Muscle of leg (tissue), 11 donors: Measurements from ENCODE around the gene ZNF362. TPM values are rescaled to one million over a fixed set of nuclear protein-coding genes. Genes with fewer than 3 reads are reported as not detected.

ENCODE experiments used
- DNase-seq: peaks from one replicate; pipeline ENCODE4 v3.0.0; 2013
- H3K27ac ChIP-seq: one replicate; pipeline ENCODE4 v1.5.1; 2013; ENCODE audit warnings: mild to moderate bottlenecking, low read length, control low read depth
- H3K27me3 ChIP-seq: one replicate; pipeline ENCODE4 v1.6.1; 2013; ENCODE audit warnings: low read length; ENCODE audit not compliant: control insufficient read depth, insufficient read depth
- H3K36me3 ChIP-seq: one replicate; pipeline ENCODE4 v1.6.1; 2013; ENCODE audit warnings: low read length; ENCODE audit not compliant: control insufficient read depth, insufficient read depth
- H3K4me1 ChIP-seq: one replicate; pipeline ENCODE4 v1.6.1; 2013; ENCODE audit warnings: low read length; ENCODE audit not compliant: control insufficient read depth, insufficient read depth
- H3K4me3 ChIP-seq: one replicate; pipeline ENCODE4 v1.5.1; 2013; ENCODE audit warnings: low read length, control low read depth
- H3K9me3 ChIP-seq: replicated peaks from 2 replicates; pipeline ENCODE4 v1.6.1; 2013; ENCODE audit warnings: low read depth, low read length; ENCODE audit not compliant: control insufficient read depth
- WGBS: methylation state at CpG from one replicate; pipeline ENCODE4 v1.1.5; 2013; ENCODE audit warnings: missing lambda C conversion rate; ENCODE audit not compliant: insufficient coverage; 5-methylcytosine and 5-hydroxymethylcytosine counted together
- polyA plus RNA-seq, 8 donors: library from polyadenylated mRNA; unstranded; fragments of 120-200 nt; gene quantifications; one replicate each; pipeline versions ENCODE4 v1.2.1 to v1.2.3, GENCODE V29; 2013; ENCODE audit warnings: inconsistent platforms in 1 of 8, low replicate concordance in 1 of 8; ENCODE audit not compliant: insufficient read length in 8 of 8, insufficient read depth in 1 of 8
- total RNA-seq: library from RNA; stranded (reverse); fragments of 120-200 nt; gene quantifications from one replicate; pipeline ENCODE4 v1.2.4, GENCODE V29; 2013

The ZNF362 gene
- total and polyA plus RNA-seq, 9 donors = 16.1 to 44.1 (median 36.0) TPM

- no peak overlapping the region for H3K27ac ChIP-seq
- H3K4me3 ChIP-seq = no peak overlapping the region
- peaks cover 54% of the 10 kb centered on the region for H3K36me3 ChIP-seq
- 67% methylated on average over 3 of the region's 3 CpGs for WGBS
- DNase-seq = no peak
- no peaks in the 10 kb centered on the region for H3K9me3 ChIP-seq
- H3K4me1 ChIP-seq = peaks cover 16% of the 10 kb centered on the region
- no peaks in the 10 kb centered on the region for H3K27me3 ChIP-seq
Measured at GRCh38 chr1:33272509-33272908, 16.2 kb downstream of the ZNF362 start.

- Histone ChIP-seq H3K27me3 (no peaks in the 10 kb centered on the region), H3K4me1 (peaks cover 16% of the 10 kb centered on the region)
Measured at GRCh38 chr1:33272930-33273329, 16.6 kb downstream of the ZNF362 start.

GRCh38 chr1:33273406-33273805 lies 17.1 kb downstream of the ZNF362 start:
- Histone ChIP-seq H3K27ac (no peak overlapping the region), H3K4me3 (no peak overlapping the region), H3K27me3 (no peaks in the 10 kb centered on the region), H3K4me1 (peaks cover 14% of the 10 kb centered on the region), H3K9me3 (no peaks in the 10 kb centered on the region), H3K36me3 (peaks cover 59% of the 10 kb centered on the region)
- WGBS = no CpG with 5 or more reads among the region's 3 CpGs
- no peak for DNase-seq

More at GRCh38 chr1:33272930-33273329, 16.6 kb downstream of the ZNF362 start:
- Histone ChIP-seq H3K9me3 (no peaks in the 10 kb centered on the region), H3K4me3 (no peak overlapping the region), H3K27ac (no peak overlapping the region), H3K36me3 (peaks cover 58% of the 10 kb centered on the region)
- WGBS = 100% methylated on average over 1 of the region's 1 CpG
- DNase-seq = no peak

- WGBS = 100% methylated on average over 3 of the region's 7 CpGs
- Histone ChIP-seq H3K9me3 (no peaks in the 10 kb centered on the region), H3K27ac (no peak overlapping the region), H3K4me3 (no peak overlapping the region), H3K4me1 (peaks cover 8% of the 10 kb centered on the region), H3K36me3 (peaks cover 59% of the 10 kb centered on the region), H3K27me3 (no peaks in the 10 kb centered on the region)
- no peak for DNase-seq
Measured at GRCh38 chr1:33273961-33274371, 17.7 kb downstream of the ZNF362 start.

GRCh38 chr1:33274446-33274845 lies 18.2 kb downstream of the ZNF362 start:
- no peaks in the 10 kb centered on the region for H3K27me3 ChIP-seq
- no peak overlapping the region for H3K4me3 ChIP-seq
- no peak for DNase-seq
- H3K9me3 ChIP-seq = no peaks in the 10 kb centered on the region
- peaks cover 57% of the 10 kb centered on the region for H3K36me3 ChIP-seq
- H3K4me1 ChIP-seq = peaks cover 8% of the 10 kb centered on the region
- H3K27ac ChIP-seq = no peak overlapping the region
- no CpG with 5 or more reads among the region's 1 CpG for WGBS

GRCh38 chr1:33275195-33275594 lies 18.9 kb downstream of the ZNF362 start:
- H3K9me3 ChIP-seq = no peaks in the 10 kb centered on the region
- peaks cover 54% of the 10 kb centered on the region for H3K36me3 ChIP-seq
- WGBS = 80% methylated on average over 5 of the region's 6 CpGs
- no peak overlapping the region for H3K27ac ChIP-seq
- DNase-seq = no peak
- H3K4me1 ChIP-seq = peaks cover 8% of the 10 kb centered on the region
- H3K4me3 ChIP-seq = no peak overlapping the region
- H3K27me3 ChIP-seq = no peaks in the 10 kb centered on the region

GRCh38 chr1:33275706-33276572 lies 19.6 kb downstream of the ZNF362 start:
- WGBS = 87% methylated on average over 40 of the region's 45 CpGs
- H3K4me3 ChIP-seq = no peak overlapping the region
- no peak for DNase-seq
- H3K4me1 ChIP-seq = peaks cover 3% of the 10 kb centered on the region
- H3K27me3 ChIP-seq = no peaks in the 10 kb centered on the region
- H3K36me3 ChIP-seq = peaks cover 54% of the 10 kb centered on the region
- no peak overlapping the region for H3K27ac ChIP-seq
- no peaks in the 10 kb centered on the region for H3K9me3 ChIP-seq

GRCh38 chr1:33276573-33277298 lies 20.4 kb downstream of the ZNF362 start:
- Histone ChIP-seq H3K36me3 (peaks cover 56% of the 10 kb centered on the region), H3K4me1 (peaks cover 3% of the 10 kb centered on the region), H3K9me3 (no peaks in the 10 kb centered on the region), H3K27me3 (no peaks in the 10 kb centered on the region), H3K27ac (no peak overlapping the region), H3K4me3 (no peak overlapping the region)
- no peak for DNase-seq
- 85% methylated on average over 24 of the region's 30 CpGs for WGBS

GRCh38 chr1:33277488-33278084 lies 21.3 kb downstream of the ZNF362 start:
- no peak overlapping the region for H3K27ac ChIP-seq
- H3K27me3 ChIP-seq = no peaks in the 10 kb centered on the region
- H3K9me3 ChIP-seq = no peaks in the 10 kb centered on the region
- no peak for DNase-seq
- H3K4me3 ChIP-seq = no peak overlapping the region
- H3K36me3 ChIP-seq = peaks cover 63% of the 10 kb centered on the region
- 81% methylated on average over 10 of the region's 11 CpGs for WGBS
- no peaks in the 10 kb centered on the region for H3K4me1 ChIP-seq

- WGBS = 96% methylated on average over 27 of the region's 29 CpGs
- no peak for DNase-seq
- Histone ChIP-seq H3K9me3 (no peaks in the 10 kb centered on the region), H3K36me3 (peaks cover 66% of the 10 kb centered on the region), H3K27ac (no peak overlapping the region), H3K4me3 (no peak overlapping the region), H3K27me3 (no peaks in the 10 kb centered on the region), H3K4me1 (no peaks in the 10 kb centered on the region)
Measured at GRCh38 chr1:33280091-33280661, 23.9 kb downstream of the ZNF362 start.
